Fibroblast of skin of left quadriceps (primary cell): ENCODE data around the gene BCL11A.
A peak's percentile ranks its signal among the peaks of the same experiment; 100 is the strongest.
"Not testable (repeated sequence)": the region's sequence is repeated elsewhere in the genome, so short reads cannot be mapped to it uniquely, and the experiment has no call there.

Experiments
- DNase-seq, 2 experiments: peaks; one replicate each; pipeline ENCODE4 v3.0.0-alpha.2; 2013; ENCODE audit warnings: low read depth in 2 of 2

BCL11A gene

DNA sequence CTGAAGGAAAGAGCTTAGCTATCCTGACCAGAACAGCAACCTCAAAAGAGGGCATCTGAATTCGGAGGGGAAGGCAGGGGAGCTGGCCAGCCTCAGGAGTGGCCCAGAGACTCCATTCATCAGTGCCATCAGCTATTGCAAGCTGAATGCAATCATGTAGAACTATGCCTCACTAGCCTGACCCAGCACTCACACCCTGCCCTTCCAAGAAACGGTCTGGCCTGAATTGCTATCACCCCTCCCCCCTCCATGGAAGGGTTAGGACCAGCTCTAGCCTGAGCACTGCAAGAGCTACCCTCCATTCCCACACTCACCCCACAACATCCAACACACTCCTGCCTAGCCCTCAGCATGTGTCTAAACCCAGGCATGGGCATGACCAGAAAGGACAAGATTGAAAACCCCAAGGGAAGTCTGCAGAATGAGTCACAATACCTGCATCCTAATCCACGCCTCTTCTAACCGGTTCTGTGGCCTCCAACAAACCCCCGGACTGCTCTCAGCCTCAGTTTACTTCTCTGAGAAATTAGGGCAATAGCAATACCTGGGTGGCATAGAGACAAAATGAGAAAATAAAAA, 120.3 kb downstream of the BCL11A start:
- no peak for DNase-seq

GRCh38 chr2:60432035-60432601, 121.3 kb downstream of the BCL11A start:
- no peak for DNase-seq

DNA sequence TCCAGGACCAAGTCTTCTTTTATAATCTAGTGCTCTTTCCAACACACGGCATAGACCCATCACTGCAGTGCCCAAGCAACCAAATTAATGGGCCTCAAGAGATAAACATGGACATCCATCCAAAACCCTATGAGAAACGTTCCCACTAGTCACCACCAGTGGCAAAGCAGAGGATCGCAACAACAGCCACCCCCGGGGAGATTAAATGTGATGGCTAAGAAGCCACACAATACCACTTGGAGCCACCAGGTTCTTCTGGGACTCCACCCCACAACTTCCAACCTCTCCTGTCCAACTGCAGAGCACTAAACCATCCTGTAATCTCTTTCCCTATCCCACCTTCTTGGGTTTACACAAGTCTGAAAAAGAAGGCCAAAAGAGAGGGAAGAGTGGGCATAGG, 123.8 kb downstream of the BCL11A start:
- no peak for DNase-seq

GRCh38 chr2:60426880-60427279, 126.6 kb downstream of the BCL11A start:
- DNase-seq: no peak

DNA sequence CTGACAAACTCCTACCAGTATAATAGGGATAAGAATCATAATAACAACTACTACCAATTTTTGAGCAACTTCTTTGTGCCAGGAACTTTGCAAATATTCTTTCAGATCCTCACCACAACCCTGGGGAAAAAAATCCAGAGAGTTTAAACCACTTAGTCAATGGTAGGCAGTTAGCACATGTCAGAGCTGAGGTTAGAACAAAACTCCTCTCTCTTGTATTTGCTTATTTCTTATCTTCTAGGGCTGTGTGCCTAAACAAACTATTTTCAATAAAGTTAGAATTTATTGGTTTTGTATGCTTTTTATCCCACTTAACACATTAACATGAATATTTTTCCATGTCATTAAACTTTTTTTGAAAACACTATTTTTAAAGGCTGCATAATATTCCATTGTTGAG, 127.1 kb downstream of the BCL11A start:
- no peak for DNase-seq

- no peak for DNase-seq
Observed at GRCh38 chr2:60424233-60424632, 129.2 kb downstream of the BCL11A start.

GRCh38 chr2:60423505-60423904, 129.9 kb downstream of the BCL11A start:
- DNase-seq: no peak

DNA sequence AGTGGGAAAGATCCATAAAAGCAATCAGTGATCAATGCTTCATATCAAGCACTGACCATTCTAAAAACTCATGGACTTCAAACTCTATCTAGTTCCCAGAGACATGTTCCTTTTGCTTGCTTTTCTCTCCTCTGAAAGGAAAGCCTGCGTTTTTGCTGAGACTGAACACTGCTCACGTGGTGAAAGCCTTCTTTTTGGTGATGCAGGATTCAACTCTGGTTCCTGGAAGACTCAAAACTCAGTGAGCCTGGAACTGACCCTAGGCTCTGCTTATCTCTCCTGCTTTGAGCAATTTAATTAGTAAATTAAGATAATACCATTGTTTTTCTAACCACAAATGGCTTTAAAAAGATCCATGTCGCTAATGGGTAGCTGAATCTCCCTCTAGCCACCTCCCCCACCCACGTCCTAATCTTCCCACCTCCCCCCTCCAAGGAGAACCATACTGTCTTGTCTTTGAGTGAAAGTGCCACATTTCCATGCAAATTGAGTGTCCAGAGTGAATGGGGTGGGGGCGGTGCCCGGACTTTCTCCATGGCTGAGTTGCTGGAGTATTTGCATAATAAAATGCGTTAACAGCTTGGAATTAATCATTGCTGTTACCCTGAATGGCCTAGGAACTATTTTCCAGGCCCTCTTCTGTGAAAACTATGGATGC, 130.5 kb downstream of the BCL11A start:
- DNase-seq: no peak

DNA sequence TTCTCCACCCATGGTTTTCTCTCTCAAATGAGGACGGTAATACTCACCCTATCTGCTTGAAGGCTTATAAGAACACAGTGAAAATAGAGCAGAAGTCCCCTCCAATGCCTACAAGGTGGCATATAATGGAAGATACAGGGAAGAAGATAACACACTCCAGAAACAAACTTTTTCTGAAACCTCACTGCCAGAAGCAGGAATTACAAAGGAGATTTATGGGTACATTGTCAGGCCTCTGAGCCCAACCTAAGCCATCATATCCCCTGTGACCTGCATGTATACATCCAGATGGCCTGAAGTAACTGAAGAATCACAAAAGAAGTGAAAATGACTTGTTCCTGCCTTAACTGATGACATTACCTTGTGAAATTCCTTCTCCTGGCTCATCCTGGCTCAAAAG, 136.2 kb downstream of the BCL11A start:
- not testable (repeated sequence) for DNase-seq

- no peak for DNase-seq
Observed at GRCh38 chr2:60416221-60417008, 137.0 kb downstream of the BCL11A start.

DNA sequence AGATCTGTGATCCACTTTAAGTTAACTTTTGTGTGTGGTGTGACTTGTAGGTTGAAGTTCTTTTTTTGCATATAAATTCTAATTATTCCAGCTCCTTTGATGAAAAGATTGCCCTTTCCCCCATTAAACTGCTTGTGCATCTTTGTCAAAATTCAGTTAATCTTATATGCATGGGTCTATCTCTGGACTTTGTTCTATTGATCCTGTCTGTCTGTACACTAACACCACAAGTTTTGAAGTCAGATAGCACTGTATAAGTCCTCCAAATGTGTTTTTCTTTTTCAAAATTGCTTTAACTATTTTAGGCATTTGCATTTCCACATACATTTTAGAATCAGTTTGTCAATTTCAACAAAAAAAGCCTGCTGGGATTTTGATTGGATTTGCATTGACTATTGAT, 137.6 kb downstream of the BCL11A start:
- DNase-seq: no peak

DNA sequence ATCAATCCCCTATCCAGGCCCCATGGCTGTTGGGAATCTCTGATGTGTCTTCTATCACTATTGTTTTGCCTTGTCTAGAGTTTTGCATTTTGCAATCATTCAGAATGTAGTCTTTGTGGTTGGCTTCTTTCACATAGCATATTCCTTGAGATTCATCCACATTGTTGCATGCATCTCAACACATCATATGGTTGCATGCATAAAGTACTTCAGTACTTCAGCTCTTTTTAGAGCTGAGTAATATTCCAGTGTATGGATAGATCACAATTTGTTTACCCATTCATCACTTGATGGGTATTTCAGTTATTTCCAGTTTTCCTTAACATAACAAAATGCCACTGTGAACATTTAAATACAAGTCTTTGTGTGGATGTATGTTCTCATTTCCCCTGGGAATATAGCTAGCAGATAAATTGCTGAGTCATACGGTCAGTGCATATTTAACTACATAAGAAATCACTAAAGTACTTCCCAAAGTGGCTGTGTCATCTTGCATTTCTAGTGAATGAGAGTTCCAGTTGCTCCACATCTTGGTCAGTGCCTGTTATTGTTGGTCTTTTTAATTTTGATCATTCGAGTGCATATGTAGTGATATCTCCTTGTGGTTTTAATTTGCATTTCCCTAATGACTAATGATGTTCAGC, 138.8 kb downstream of the BCL11A start:
- DNase-seq: peak; percentile 82 to 83

DNA sequence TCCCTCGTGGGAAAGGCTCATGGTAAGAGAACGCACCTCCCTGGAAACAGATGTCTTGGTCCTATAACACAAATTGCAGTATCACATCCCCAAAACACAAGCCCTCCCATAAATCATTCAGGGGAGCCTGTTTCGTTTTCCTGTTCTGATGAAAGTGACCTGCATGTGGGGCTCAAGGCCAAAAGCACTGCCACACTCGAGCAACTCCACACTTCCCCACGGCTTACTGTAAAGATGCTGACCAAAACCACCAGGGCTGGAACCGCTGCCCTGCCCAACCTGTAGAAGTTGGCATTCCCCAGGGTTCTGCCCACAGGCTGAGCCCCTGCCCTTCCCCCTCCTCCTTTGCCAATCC, 139.7 kb downstream of the BCL11A start:
- no peak for DNase-seq

- no peak for DNase-seq
Observed at GRCh38 chr2:60413069-60413813, 140.2 kb downstream of the BCL11A start.

DNA sequence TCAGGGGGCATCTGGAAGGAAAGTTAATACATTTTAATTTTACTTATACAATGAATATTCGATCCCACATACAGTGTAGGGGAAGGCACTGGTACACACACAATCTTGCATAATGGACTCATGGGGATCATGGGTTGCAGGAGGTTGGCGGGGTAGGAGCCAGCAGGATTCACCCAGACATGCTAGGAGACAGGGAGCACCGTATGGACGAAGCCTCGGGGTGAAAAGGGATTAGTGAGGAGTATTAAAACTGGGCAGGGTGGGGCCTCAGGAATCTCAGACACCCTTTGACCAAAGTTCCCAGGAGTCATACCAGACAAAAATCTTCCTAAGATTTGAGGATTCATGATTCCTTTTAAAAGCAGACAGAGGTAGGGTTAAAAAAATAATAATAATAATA, 140.8 kb downstream of the BCL11A start:
- no peak for DNase-seq

DNA sequence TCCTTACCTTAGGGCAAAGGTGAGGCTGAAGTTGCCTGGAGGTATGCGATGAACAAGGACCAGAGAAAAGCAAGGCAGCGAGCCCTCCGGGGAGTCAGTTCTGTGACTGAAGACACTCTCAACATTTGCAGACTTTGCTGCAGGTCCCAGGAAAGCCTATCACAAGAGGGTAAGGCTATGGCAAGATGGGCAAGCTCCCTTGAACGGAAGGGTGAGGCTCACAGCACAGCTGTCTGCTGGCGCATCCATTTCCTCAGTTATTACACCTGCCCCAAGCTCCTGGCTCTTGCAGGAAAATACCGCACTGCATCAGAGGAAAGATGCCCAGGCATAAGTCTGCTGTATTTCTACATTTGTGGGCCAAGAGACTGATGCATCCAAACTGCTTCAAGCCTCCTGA, 141.4 kb downstream of the BCL11A start:
- no peak for DNase-seq

- peak; percentile 47 to 49 for DNase-seq
Observed at GRCh38 chr2:60411295-60411694, 142.2 kb downstream of the BCL11A start.

DNA sequence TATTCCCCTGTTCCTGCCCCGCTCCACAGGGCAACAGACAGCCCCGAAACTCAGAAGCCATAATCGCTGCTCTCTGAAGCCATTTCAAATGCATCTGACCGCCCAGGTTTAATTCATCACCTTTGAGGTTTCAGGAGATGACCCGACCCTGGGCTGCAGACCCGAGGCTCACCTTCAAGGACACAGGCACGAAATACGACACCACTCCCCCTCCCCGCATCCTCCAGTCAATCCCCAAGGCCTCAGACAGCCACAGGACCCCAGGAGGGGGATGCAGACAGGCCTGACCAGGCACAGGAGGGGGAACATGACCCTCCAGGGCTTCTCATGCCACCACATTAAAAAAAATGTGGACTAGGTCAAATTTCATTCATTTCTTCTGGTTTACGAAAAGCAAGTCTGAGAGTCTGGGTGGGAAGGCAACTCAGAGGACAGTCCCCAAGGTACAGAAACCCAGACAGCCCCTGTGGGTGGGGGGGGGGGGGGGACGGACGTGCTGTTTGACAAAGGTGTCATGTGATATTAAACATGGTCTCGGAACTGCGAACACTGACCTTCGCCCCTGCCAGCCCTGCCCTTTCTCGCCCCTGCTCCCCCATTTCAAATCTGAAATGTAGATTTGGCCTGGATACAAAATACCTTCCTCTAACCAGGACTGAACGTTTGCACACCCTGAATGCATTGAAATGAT, 142.9 kb downstream of the BCL11A start:
- no peak for DNase-seq

DNA sequence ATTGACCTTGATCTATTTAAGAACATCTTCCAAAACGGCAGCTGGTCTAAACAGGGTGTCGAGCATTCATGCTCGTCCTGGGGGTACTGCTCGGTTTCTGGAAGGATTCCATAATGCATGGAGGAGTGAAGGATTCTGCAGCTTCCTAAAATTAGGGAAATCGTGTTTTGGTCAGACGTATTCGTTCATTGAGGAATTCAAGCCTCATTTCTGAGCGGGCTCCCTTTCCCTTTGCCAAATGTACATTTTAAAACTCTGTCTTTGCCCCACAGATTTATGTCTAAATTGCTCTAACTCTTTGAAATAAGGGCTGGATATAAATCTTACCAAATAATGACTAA, 144.0 kb downstream of the BCL11A start:
- DNase-seq: no peak

- no peak for DNase-seq
Observed at GRCh38 chr2:60408811-60409530, 144.5 kb downstream of the BCL11A start.

- no peak for DNase-seq
Observed at GRCh38 chr2:60408207-60408606, 145.2 kb downstream of the BCL11A start.
